Activated T-helper 2 cell treated with anti-CD3 and anti-CD28 coated beads, Interferon-gamma antibody, Interleukin-2, Interleukin-4, amounts not matched to agents 10 μg/mL and 5 μg/mL and 100 μg/mL, durations not matched to agents 14 hours and 24 hours and 36 hours (primary cell): ENCODE data around the gene ASB16. TPM values are rescaled to one million over a fixed set of nuclear protein-coding genes. Genes with fewer than 3 reads are reported as not detected.
"Not testable (repeated sequence)": the region's sequence is repeated elsewhere in the genome, so short reads cannot be mapped to it uniquely, and the experiment has no call there.

Experiments used
- DNase-seq: peaks from one replicate; pipeline ENCODE4 v3.0.0; 2021; ENCODE audit warnings: low spot score
- H3K27ac Mint-ChIP-seq: one replicate; pipeline ENCODE4 v1.8.0; 2021; ENCODE audit warnings: mixed read lengths
- H3K27me3 Mint-ChIP-seq: one replicate; pipeline ENCODE4 v1.8.0; 2021; ENCODE audit warnings: low read depth, mixed read lengths
- H3K36me3 Mint-ChIP-seq: one replicate; pipeline ENCODE4 v1.8.0; 2021; ENCODE audit warnings: low read depth, mixed read lengths
- H3K4me1 Mint-ChIP-seq: one replicate; pipeline ENCODE4 v1.8.0; 2021; ENCODE audit warnings: low read depth, mixed read lengths
- H3K4me3 Mint-ChIP-seq: one replicate; pipeline ENCODE4 v1.8.0; 2021; ENCODE audit warnings: low read depth, mild to moderate bottlenecking, moderate library complexity, mixed read lengths
- H3K9me3 Mint-ChIP-seq: one replicate; pipeline ENCODE4 v1.8.0; 2021; ENCODE audit warnings: mixed read lengths
- intact Hi-C: fragments of 100-400 bp; cut with micrococcal nuclease; formaldehyde crosslinking; loops from one replicate; pipeline ENCODE4 v1.15.1; 2023
- total RNA-seq: library from RNA; stranded (reverse); gene quantifications from 2 replicates; pipeline ENCODE4 v1.2.3, GENCODE V29; 2022

ASB16 gene
- total RNA-seq, 1 donor from 2014 or later: 0.59 TPM

DNA sequence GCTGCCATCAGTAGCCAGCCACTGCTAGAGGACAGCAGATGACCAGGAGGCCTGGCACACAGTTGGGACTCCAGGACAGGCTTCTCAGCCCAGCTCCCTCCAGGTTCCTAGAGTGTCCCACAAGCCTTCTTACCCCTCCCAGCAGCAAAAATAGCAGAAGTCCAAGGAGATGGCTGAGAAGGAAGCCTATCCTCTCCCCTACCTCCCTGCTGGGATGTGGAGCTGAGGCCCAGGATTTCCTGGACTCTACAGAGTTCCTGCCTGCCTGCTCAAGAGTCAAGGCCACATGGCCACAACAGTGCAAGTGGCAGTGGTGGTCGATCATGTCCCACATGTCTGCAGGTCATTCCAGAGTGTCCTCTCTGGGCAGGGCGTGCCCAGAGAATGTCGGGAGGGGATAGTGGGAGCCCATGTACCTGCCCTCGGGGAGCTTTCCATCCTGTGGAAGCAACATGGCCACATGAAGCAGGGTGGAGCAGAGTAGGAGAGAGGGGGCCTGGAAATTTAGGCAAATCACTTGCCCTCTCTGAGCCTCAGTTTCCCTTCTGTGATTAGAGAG, 36.5 kb upstream of the ASB16 start:
- intact Hi-C loops: no loop called here
- H3K36me3 Mint-ChIP-seq: no peaks in the 10 kb centered on the region
- H3K4me3 Mint-ChIP-seq: no peak overlapping the region
- H3K4me1 Mint-ChIP-seq: peaks cover 15% of the 10 kb centered on the region
- no peak for DNase-seq
- no peaks in the 10 kb centered on the region for H3K27me3 Mint-ChIP-seq
- H3K9me3 Mint-ChIP-seq: no peaks in the 10 kb centered on the region
- no peak overlapping the region for H3K27ac Mint-ChIP-seq

DNA sequence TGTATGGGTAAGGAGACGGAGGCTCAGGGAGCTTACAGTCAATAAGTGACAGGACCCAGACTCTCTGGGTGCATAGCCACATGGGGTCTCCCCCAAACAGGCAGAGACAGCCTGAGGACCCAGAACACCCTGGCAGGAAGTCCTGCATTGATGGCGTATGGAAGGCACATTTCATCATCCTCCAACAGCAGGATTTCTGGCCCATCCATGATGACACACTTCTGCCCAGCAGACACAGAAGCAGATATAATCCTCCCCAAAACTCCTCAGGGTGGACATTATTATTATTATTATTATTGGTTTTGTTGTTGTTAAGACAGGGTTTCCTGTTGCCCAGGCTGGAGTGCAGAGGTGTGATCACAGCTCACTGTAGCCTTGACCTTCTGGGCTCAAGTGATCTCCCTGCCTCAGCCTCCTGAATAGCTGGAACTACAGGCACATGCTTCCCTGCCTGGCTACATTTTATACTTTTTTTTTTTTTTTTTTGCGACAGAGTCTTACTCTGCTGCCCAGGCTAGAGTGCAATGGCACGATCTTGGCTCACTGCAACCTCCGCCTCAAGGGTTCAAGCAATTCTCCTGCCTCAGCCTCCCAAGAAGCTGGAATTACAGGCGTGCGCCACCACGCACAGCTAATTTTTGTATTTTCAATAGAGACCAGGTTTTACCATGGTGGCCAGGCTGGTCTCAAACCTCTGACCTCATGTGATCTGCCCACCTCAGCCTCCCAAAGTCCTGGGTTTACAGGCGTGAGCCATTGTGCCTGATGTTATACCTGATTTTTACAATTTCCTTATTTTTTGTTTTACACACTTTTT, 35.5 kb upstream of the ASB16 start:
- no peak for DNase-seq
- intact Hi-C loops: no loop called here
- Mint-ChIP-seq H3K27ac (no peak overlapping the region), H3K9me3 (no peaks in the 10 kb centered on the region), H3K4me1 (peaks cover 15% of the 10 kb centered on the region), H3K27me3 (no peaks in the 10 kb centered on the region), H3K4me3 (no peak overlapping the region), H3K36me3 (no peaks in the 10 kb centered on the region)

GRCh38 chr17:44137891-44138709, 32.4 kb upstream of the ASB16 start:
- intact Hi-C loops: no loop called here
- no peaks in the 10 kb centered on the region for H3K27me3 Mint-ChIP-seq
- no peaks in the 10 kb centered on the region for H3K36me3 Mint-ChIP-seq
- H3K9me3 Mint-ChIP-seq: no peaks in the 10 kb centered on the region
- DNase-seq: peak; percentile 46
- peak overlapping the region; percentile 38 for H3K4me3 Mint-ChIP-seq
- peak overlapping the region; percentile 80 for H3K27ac Mint-ChIP-seq
- H3K4me1 Mint-ChIP-seq: peaks cover 15% of the 10 kb centered on the region

DNA sequence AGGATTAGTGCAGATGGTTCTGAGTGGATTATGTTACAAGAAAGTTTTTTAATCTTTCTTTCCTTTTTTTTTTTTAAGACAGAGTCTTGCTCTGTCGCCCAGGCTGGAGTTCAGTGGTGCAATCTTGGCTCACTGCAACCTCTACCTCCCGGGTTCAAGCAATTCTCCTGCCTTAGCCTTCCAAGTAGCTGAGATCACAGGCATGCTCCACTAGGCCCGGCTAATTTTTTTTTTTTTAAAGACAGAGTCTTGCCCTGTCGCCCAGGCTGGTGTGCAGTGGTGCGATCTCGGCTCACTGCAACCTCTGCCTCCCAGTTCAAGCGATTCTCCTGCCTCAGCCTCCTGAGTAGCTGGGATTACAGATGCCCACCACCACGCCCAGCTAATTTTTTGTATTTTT, 26.6 kb upstream of the ASB16 start:
- not testable (repeated sequence) for H3K9me3 Mint-ChIP-seq
- intact Hi-C loops: loop anchor here (5.0 kb wide), 1 partner anchor 72 kb away; the partner anchor contains the start of gene G6PC3
- H3K4me3 Mint-ChIP-seq: peak overlapping the region; percentile 47

GRCh38 chr17:44144966-44145739, 25.4 kb upstream of the ASB16 start:
- no peaks in the 10 kb centered on the region for H3K9me3 Mint-ChIP-seq
- intact Hi-C loops: loop anchor here (5.0 kb wide), 1 partner anchor 73 kb away; the partner anchor contains the start of gene G6PC3
- H3K27me3 Mint-ChIP-seq: no peaks in the 10 kb centered on the region
- no peak for DNase-seq
- H3K36me3 Mint-ChIP-seq: peaks cover 38% of the 10 kb centered on the region
- H3K27ac Mint-ChIP-seq: no peak overlapping the region
- H3K4me3 Mint-ChIP-seq: no peak overlapping the region
- H3K4me1 Mint-ChIP-seq: peaks cover 8% of the 10 kb centered on the region

More for the DNA sequence above, 26.6 kb upstream of the ASB16 start:
- not testable (repeated sequence) for H3K27me3 Mint-ChIP-seq, DNase-seq, H3K27ac Mint-ChIP-seq, H3K4me1 Mint-ChIP-seq
- H3K36me3 Mint-ChIP-seq: peaks cover 32% of the 10 kb centered on the region

DNA sequence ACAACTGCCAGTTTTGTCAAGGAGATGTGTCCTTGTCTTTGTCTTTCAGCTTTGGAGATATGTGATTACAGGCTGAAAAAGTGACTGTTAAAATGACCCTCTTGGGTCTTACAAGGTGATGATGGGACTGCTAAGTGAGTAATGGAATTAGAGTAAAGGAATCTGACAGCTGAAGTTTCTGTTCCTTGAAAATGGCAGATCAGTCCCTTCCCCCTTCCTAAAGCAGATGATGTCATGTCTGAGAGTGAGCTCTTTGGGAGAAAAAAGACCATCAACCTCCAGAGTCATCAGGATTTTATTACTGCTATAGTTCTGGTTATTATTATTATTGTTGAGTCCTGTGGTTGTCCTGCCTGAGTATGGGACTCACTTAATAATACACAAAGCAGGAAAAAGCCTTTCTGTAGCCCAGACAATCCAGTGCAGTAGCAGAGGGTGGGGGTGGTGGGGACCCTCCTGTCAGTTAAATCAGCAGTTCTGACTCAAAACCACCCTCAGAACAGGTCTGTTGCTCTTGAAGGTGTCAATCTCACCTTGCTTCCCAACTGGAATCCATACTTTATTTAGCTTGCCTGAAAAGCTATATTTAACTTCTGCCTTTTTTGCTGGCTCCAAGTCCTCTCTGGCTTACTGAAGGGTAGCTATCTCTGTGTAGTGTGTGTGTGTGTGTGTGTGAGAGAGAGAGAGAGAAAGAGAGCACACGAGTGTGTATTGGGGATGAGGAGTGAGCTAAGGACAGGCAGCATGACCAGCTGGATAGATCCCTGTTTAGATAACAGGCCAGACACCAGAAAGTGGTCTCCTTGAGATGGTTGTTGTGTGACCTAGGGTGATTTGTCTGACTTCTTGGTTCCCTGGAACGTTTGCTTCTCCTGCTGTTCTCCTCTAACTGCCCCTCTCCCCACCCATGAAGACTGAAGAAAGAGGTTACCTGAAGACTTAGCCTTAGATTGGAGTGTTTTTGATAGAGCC, 23.8 kb upstream of the ASB16 start:
- H3K4me1 Mint-ChIP-seq: peaks cover 6% of the 10 kb centered on the region
- no peak for DNase-seq
- no peaks in the 10 kb centered on the region for H3K27me3 Mint-ChIP-seq
- peaks cover 41% of the 10 kb centered on the region for H3K36me3 Mint-ChIP-seq
- intact Hi-C loops: no loop called here
- H3K9me3 Mint-ChIP-seq: no peaks in the 10 kb centered on the region
- no peak overlapping the region for H3K27ac Mint-ChIP-seq
- no peak overlapping the region for H3K4me3 Mint-ChIP-seq

GRCh38 chr17:44147812-44148211, 22.7 kb upstream of the ASB16 start:
- Mint-ChIP-seq H3K36me3 (peaks cover 48% of the 10 kb centered on the region), H3K9me3 (no peaks in the 10 kb centered on the region), H3K27ac (no peak overlapping the region), H3K27me3 (no peaks in the 10 kb centered on the region), H3K4me1 (peaks cover 8% of the 10 kb centered on the region), H3K4me3 (no peak overlapping the region)
- no peak for DNase-seq
- intact Hi-C loops: no loop called here

DNA sequence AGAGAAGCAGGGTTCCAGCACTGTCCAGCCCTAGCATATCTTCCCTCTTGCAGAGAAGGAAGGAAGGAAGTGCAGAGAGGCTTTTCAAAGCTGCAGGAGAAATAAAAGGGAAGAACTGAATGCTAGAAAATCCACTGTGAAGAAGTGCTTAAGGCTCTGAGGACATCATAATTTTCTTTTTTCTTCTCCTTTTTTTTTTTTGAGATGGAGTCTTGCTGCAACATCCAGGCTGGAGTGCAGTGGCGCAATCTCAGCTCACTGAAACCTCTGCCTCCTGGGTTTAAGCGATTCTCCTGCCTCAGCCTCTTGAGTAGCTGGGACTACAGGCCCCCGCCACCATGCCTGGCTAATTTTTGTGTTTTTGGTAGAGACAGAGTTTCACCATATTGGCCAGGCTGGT, 21.4 kb upstream of the ASB16 start:
- H3K27ac Mint-ChIP-seq, DNase-seq, H3K9me3 Mint-ChIP-seq, intact Hi-C loops, H3K27me3 Mint-ChIP-seq, H3K4me3 Mint-ChIP-seq, H3K4me1 Mint-ChIP-seq: not testable (repeated sequence)
- H3K36me3 Mint-ChIP-seq: peaks cover 52% of the 10 kb centered on the region

GRCh38 chr17:44149750-44150329, 20.7 kb upstream of the ASB16 start:
- peaks cover 9% of the 10 kb centered on the region for H3K4me1 Mint-ChIP-seq
- H3K27ac Mint-ChIP-seq: no peak overlapping the region
- no peaks in the 10 kb centered on the region for H3K9me3 Mint-ChIP-seq
- no peak for DNase-seq
- intact Hi-C loops: no loop called here
- no peak overlapping the region for H3K4me3 Mint-ChIP-seq
- H3K27me3 Mint-ChIP-seq: no peaks in the 10 kb centered on the region
- peaks cover 58% of the 10 kb centered on the region for H3K36me3 Mint-ChIP-seq

DNA sequence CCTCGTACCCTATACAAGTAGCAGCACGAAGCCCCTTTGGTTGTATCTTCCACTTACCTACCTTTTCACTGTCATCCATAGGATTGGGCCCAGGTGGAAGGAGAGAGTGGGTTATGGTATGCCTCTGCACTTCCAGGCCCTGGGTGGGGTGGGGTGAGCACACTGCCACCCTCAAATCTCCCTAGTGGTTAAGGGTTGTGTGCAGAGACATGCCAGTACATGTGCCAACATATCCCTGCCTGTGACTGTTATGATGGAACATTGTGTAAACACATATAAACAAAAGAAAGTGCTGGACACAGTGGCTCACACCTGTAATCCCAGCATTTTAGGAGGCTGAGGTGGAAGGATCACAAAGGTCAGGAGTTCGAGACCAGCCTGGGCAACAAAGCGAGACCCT, 17.6 kb upstream of the ASB16 start:
- H3K9me3 Mint-ChIP-seq: no peaks in the 10 kb centered on the region
- no peaks in the 10 kb centered on the region for H3K27me3 Mint-ChIP-seq
- DNase-seq: no peak
- H3K36me3 Mint-ChIP-seq: peaks cover 49% of the 10 kb centered on the region
- intact Hi-C loops: no loop called here
- peaks cover 9% of the 10 kb centered on the region for H3K4me1 Mint-ChIP-seq
- H3K27ac Mint-ChIP-seq: no peak overlapping the region
- H3K4me3 Mint-ChIP-seq: no peak overlapping the region

DNA sequence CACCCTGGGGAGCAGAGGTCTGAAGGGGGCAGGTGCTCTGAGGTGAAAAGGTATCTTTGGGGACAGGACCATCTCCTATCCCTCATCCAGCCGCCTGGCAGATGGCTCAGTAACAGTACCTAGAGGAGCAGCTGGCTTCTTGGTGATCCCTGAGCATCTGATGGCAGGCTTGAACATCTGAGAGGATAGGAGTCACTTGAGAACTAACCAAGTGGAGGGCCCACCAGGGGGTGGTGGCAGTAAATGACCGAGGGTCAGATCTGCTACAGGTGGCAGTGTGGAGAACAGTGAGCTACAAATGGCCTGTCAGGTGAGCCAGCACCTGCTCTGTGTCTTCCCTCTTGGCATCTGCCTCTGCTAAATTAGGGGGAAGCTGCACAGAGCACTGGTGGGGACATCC, 15.0 kb upstream of the ASB16 start:
- H3K27ac Mint-ChIP-seq: no peak overlapping the region

More for the DNA sequence above, 15.0 kb upstream of the ASB16 start:
- DNase-seq: no peak
- peaks cover 44% of the 10 kb centered on the region for H3K36me3 Mint-ChIP-seq
- H3K4me3 Mint-ChIP-seq: no peak overlapping the region
- intact Hi-C loops: no loop called here
- H3K9me3 Mint-ChIP-seq: no peaks in the 10 kb centered on the region
- H3K27me3 Mint-ChIP-seq: no peaks in the 10 kb centered on the region
- H3K4me1 Mint-ChIP-seq: peaks cover 7% of the 10 kb centered on the region
